ENCODE data around the gene ABCC10. TPM values are rescaled to one million over a fixed set of nuclear protein-coding genes. Genes with fewer than 3 reads are reported as not detected.

ABCC10 gene
- total RNA-seq, 4 donors from 2014 or later = 16.1 to 39.1 (median 27.4) TPM

- H3K9me3 ChIP-seq = no peaks in the 10 kb centered on the region
- H3K4me3 ChIP-seq = no peak overlapping the region
- DNase-seq (ENCODE audit: low spot score in 2 of 2) = no peak
- H3K4me1 ChIP-seq = peaks cover 6% of the 10 kb centered on the region
- H3K27ac ChIP-seq = no peak overlapping the region
- TF ChIP-seq POLR2A (IDR thresholded peaks at IDR 0.05) (no peak), EP300 (IDR thresholded peaks at IDR 0.05) (no peak), CTCF (IDR thresholded peaks at IDR 0.05) (no peak), POLR2AphosphoS5 (IDR thresholded peaks at IDR 0.05) (no peak)
- peaks cover 18% of the 10 kb centered on the region for H3K27me3 ChIP-seq
- 61% methylated on average over 13 of the region's 13 CpGs for WGBS
- H3K36me3 ChIP-seq = no peaks in the 10 kb centered on the region
Observed at GRCh38 chr6:43468748-43469681, 41.7 kb downstream of the ABCC10 start.

- DNase-seq (ENCODE audit: low spot score in 2 of 2) = no peak
- Histone ChIP-seq H3K27ac (no peak overlapping the region), H3K4me1 (peaks cover 6% of the 10 kb centered on the region), H3K4me3 (no peak overlapping the region), H3K36me3 (no peaks in the 10 kb centered on the region), H3K9me3 (no peaks in the 10 kb centered on the region), H3K27me3 (peaks cover 16% of the 10 kb centered on the region)
- TF ChIP-seq POLR2A (IDR thresholded peaks at IDR 0.05) (no peak), EP300 (IDR thresholded peaks at IDR 0.05) (no peak), POLR2AphosphoS5 (IDR thresholded peaks at IDR 0.05) (no peak), CTCF (IDR thresholded peaks at IDR 0.05) (no peak)
- 88% methylated on average over 7 of the region's 7 CpGs for WGBS
Observed at GRCh38 chr6:43469947-43470346, 42.6 kb downstream of the ABCC10 start.

GRCh38 chr6:43471399-43471798 lies 44.1 kb downstream of the ABCC10 start:
- no peak overlapping the region for H3K27ac ChIP-seq
- 82% methylated on average over 1 of the region's 1 CpG for WGBS
- H3K9me3 ChIP-seq = no peaks in the 10 kb centered on the region
- no peak overlapping the region for H3K4me3 ChIP-seq
- TF ChIP-seq CTCF (IDR thresholded peaks at IDR 0.05) = no peak
- no peak for TF ChIP-seq POLR2AphosphoS5 (IDR thresholded peaks at IDR 0.05)
- TF ChIP-seq POLR2A (IDR thresholded peaks at IDR 0.05) = no peak
- no peak for TF ChIP-seq EP300 (IDR thresholded peaks at IDR 0.05)
- peaks cover 14% of the 10 kb centered on the region for H3K27me3 ChIP-seq
- H3K36me3 ChIP-seq = no peaks in the 10 kb centered on the region
- H3K4me1 ChIP-seq = peaks cover 6% of the 10 kb centered on the region
- DNase-seq (ENCODE audit: low spot score in 2 of 2) = no peak

- Histone ChIP-seq H3K4me3 (no peak overlapping the region), H3K27ac (no peak overlapping the region), H3K27me3 (peaks cover 14% of the 10 kb centered on the region), H3K36me3 (no peaks in the 10 kb centered on the region), H3K9me3 (no peaks in the 10 kb centered on the region), H3K4me1 (peaks cover 10% of the 10 kb centered on the region)
- 96% methylated on average over 4 of the region's 4 CpGs for WGBS
- DNase-seq (ENCODE audit: low spot score in 2 of 2) = no peak
- TF ChIP-seq POLR2A (IDR thresholded peaks at IDR 0.05) = no peak
- TF ChIP-seq CTCF (IDR thresholded peaks at IDR 0.05) = no peak
- no peak for TF ChIP-seq EP300 (IDR thresholded peaks at IDR 0.05)
- TF ChIP-seq POLR2AphosphoS5 (IDR thresholded peaks at IDR 0.05) = no peak
Observed at GRCh38 chr6:43472515-43472914, 45.2 kb downstream of the ABCC10 start.

GRCh38 chr6:43475516-43475915 lies 48.2 kb downstream of the ABCC10 start:
- WGBS = 69% methylated on average over 6 of the region's 6 CpGs
- no peak overlapping the region for H3K27ac ChIP-seq
- peaks cover 32% of the 10 kb centered on the region for H3K4me1 ChIP-seq
- no peaks in the 10 kb centered on the region for H3K9me3 ChIP-seq
- H3K36me3 ChIP-seq = no peaks in the 10 kb centered on the region
- no peak for TF ChIP-seq CTCF (IDR thresholded peaks at IDR 0.05)
- no peak for TF ChIP-seq POLR2A (IDR thresholded peaks at IDR 0.05)
- TF ChIP-seq EP300 (IDR thresholded peaks at IDR 0.05) = no peak
- TF ChIP-seq POLR2AphosphoS5 (IDR thresholded peaks at IDR 0.05) = no peak
- H3K27me3 ChIP-seq = no peaks in the 10 kb centered on the region
- H3K4me3 ChIP-seq = no peak overlapping the region
- DNase-seq (ENCODE audit: low spot score in 2 of 2) = no peak

Measured in suprapubic skin (tissue), 4 donors.